Measurements from ENCODE around the gene TSHZ2. TPM values are rescaled to one million over a fixed set of nuclear protein-coding genes. Genes with fewer than 3 reads are reported as not detected.

TSHZ2 gene
- total RNA-seq, 1 experiment from 2014 or later = 0.20 TPM

DNA sequence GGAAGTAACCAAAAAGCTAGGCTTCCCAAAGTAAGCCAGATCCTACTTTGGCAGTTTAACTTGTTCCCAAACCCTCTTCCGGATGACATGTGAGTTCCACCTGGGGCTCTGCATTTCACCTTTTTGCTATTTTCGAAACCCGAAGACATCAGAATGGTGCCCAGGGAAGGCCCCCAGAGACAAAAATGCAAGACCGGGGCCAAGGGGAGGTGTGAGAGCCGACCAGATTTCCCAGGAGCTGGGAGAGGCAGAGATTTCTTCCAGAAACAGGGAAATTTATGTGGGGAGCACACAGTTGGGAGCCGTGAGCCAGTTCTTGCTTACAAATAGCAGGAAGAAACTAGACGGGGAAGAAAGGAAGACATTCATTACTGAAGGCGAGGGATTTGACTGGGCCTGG, 411.8 kb downstream of the TSHZ2 start:
- H3K4me1 Mint-ChIP-seq = peaks cover 28% of the 10 kb centered on the region
- H3K9me3 Mint-ChIP-seq = peaks cover 8% of the 10 kb centered on the region

More for the DNA sequence above, 411.8 kb downstream of the TSHZ2 start:
- DNase-seq (ENCODE audit: low spot score) = no peak
- Mint-ChIP-seq H3K36me3 (no peaks in the 10 kb centered on the region), H3K27me3 (ENCODE audit: low read depth) (no peaks in the 10 kb centered on the region), H3K27ac (no peak overlapping the region), H3K4me3 (no peak overlapping the region)
- CTCF ChIA-PET = interaction anchor here (0.9 to 1.4 kb wide), 2 partner anchors 29 to 163 kb away, joined by 3 to 8 read pairs; no protein-coding TSS in a partner anchor
- TF ChIP-seq ZNF423 (CRISPR knock-in tag; IDR thresholded peaks at IDR 0.05) (no peak), ZNF121 (CRISPR knock-in tag; IDR thresholded peaks at IDR 0.05) (no peak), CREM (CRISPR knock-in tag; IDR thresholded peaks at IDR 0.05) (no peak), TP53 (CRISPR knock-in tag; IDR thresholded peaks at IDR 0.05) (no peak), TEAD4 (CRISPR knock-in tag; IDR thresholded peaks at IDR 0.05) (no peak)
- TF ChIP-seq, protein P1, sequence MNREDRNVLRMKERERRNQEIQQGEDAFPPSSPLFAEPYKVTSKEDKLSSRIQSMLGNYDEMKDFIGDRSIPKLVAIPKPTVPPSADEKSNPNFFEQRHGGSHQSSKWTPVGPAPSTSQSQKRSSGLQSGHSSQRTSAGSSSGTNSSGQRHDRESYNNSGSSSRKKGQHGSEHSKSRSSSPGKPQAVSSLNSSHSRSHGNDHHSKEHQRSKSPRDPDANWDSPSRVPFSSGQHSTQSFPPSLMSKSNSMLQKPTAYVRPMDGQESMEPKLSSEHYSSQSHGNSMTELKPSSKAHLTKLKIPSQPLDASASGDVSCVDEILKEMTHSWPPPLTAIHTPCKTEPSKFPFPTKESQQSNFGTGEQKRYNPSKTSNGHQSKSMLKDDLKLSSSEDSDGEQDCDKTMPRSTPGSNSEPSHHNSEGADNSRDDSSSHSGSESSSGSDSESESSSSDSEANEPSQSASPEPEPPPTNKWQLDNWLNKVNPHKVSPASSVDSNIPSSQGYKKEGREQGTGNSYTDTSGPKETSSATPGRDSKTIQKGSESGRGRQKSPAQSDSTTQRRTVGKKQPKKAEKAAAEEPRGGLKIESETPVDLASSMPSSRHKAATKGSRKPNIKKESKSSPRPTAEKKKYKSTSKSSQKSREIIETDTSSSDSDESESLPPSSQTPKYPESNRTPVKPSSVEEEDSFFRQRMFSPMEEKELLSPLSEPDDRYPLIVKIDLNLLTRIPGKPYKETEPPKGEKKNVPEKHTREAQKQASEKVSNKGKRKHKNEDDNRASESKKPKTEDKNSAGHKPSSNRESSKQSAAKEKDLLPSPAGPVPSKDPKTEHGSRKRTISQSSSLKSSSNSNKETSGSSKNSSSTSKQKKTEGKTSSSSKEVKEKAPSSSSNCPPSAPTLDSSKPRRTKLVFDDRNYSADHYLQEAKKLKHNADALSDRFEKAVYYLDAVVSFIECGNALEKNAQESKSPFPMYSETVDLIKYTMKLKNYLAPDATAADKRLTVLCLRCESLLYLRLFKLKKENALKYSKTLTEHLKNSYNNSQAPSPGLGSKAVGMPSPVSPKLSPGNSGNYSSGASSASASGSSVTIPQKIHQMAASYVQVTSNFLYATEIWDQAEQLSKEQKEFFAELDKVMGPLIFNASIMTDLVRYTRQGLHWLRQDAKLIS (CRISPR knock-in tag; IDR thresholded peaks at IDR 0.05; ENCODE audit: borderline replicate concordance) = no peak
- TF ChIP-seq, protein P2, sequence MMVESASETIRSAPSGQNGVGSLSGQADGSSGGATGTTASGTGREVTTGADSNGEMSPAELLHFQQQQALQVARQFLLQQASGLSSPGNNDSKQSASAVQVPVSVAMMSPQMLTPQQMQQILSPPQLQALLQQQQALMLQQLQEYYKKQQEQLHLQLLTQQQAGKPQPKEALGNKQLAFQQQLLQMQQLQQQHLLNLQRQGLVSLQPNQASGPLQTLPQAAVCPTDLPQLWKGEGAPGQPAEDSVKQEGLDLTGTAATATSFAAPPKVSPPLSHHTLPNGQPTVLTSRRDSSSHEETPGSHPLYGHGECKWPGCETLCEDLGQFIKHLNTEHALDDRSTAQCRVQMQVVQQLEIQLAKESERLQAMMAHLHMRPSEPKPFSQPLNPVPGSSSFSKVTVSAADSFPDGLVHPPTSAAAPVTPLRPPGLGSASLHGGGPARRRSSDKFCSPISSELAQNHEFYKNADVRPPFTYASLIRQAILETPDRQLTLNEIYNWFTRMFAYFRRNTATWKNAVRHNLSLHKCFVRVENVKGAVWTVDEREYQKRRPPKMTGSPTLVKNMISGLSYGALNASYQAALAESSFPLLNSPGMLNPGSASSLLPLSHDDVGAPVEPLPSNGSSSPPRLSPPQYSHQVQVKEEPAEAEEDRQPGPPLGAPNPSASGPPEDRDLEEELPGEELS (CRISPR knock-in tag; IDR thresholded peaks at IDR 0.05) = no peak
- TF ChIP-seq, protein P3, sequence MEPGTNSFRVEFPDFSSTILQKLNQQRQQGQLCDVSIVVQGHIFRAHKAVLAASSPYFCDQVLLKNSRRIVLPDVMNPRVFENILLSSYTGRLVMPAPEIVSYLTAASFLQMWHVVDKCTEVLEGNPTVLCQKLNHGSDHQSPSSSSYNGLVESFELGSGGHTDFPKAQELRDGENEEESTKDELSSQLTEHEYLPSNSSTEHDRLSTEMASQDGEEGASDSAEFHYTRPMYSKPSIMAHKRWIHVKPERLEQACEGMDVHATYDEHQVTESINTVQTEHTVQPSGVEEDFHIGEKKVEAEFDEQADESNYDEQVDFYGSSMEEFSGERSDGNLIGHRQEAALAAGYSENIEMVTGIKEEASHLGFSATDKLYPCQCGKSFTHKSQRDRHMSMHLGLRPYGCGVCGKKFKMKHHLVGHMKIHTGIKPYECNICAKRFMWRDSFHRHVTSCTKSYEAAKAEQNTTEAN (CRISPR knock-in tag; IDR thresholded peaks at IDR 0.05) = no peak
- TF ChIP-seq, protein P4, sequence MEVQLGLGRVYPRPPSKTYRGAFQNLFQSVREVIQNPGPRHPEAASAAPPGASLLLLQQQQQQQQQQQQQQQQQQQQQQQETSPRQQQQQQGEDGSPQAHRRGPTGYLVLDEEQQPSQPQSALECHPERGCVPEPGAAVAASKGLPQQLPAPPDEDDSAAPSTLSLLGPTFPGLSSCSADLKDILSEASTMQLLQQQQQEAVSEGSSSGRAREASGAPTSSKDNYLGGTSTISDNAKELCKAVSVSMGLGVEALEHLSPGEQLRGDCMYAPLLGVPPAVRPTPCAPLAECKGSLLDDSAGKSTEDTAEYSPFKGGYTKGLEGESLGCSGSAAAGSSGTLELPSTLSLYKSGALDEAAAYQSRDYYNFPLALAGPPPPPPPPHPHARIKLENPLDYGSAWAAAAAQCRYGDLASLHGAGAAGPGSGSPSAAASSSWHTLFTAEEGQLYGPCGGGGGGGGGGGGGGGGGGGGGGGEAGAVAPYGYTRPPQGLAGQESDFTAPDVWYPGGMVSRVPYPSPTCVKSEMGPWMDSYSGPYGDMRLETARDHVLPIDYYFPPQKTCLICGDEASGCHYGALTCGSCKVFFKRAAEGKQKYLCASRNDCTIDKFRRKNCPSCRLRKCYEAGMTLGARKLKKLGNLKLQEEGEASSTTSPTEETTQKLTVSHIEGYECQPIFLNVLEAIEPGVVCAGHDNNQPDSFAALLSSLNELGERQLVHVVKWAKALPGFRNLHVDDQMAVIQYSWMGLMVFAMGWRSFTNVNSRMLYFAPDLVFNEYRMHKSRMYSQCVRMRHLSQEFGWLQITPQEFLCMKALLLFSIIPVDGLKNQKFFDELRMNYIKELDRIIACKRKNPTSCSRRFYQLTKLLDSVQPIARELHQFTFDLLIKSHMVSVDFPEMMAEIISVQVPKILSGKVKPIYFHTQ (CRISPR knock-in tag; IDR thresholded peaks at IDR 0.05) = no peak
- TF ChIP-seq, protein P5, sequence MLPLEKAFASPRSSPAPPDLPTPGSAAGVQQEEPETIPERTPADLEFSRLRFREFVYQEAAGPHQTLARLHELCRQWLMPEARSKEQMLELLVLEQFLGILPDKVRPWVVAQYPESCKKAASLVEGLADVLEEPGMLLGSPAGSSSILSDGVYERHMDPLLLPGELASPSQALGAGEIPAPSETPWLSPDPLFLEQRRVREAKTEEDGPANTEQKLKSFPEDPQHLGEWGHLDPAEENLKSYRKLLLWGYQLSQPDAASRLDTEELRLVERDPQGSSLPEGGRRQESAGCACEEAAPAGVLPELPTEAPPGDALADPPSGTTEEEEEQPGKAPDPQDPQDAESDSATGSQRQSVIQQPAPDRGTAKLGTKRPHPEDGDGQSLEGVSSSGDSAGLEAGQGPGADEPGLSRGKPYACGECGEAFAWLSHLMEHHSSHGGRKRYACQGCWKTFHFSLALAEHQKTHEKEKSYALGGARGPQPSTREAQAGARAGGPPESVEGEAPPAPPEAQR (CRISPR knock-in tag; IDR thresholded peaks at IDR 0.05) = no peak
- TF ChIP-seq, protein P6, sequence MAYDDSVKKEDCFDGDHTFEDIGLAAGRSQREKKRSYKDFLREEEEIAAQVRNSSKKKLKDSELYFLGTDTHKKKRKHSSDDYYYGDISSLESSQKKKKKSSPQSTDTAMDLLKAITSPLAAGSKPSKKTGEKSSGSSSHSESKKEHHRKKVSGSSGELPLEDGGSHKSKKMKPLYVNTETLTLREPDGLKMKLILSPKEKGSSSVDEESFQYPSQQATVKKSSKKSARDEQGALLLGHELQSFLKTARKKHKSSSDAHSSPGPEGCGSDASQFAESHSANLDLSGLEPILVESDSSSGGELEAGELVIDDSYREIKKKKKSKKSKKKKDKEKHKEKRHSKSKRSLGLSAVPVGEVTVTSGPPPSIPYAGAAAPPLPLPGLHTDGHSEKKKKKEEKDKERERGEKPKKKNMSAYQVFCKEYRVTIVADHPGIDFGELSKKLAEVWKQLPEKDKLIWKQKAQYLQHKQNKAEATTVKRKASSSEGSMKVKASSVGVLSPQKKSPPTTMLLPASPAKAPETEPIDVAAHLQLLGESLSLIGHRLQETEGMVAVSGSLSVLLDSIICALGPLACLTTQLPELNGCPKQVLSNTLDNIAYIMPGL (CRISPR knock-in tag; IDR thresholded peaks at IDR 0.05) = no peak
- TF ChIP-seq, protein P7, sequence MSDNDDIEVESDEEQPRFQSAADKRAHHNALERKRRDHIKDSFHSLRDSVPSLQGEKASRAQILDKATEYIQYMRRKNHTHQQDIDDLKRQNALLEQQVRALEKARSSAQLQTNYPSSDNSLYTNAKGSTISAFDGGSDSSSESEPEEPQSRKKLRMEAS (CRISPR knock-in tag; IDR thresholded peaks at IDR 0.05) = no peak
- ATAC-seq = no peak
- POLR2A ChIA-PET = no interaction called here

Measured in WTC11 (cell line).